Measurements from ENCODE around the gene NADK.
"Not testable (repeated sequence)": the region's sequence is repeated elsewhere in the genome, so short reads cannot be mapped to it uniquely, and the experiment has no call there.

The NADK gene

GRCh38 chr1:1745651-1746565 lies 32.4 kb downstream of the NADK start:
- peak; percentile 41 for DNase-seq (ENCODE audit: low read depth)

DNA sequence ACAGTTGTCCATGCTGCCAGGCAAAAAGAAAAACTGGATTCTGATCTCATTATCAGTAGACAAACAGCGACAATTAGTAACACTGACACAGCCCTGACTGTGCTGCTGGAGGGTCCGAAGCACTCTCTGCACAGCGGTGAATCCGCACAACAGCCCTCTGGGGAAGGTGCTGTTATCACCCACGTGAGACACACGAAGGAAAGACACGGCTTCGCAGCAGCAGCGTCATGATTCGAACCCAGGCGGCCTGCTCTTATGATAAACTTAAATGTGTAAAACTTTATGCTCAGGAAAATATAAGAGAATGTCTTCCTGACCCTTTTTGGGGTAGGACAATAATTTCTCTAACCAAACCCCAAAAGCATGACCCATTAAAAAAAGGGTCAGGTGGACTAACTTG lies 35.7 kb downstream of the NADK start:
- not testable (repeated sequence) for DNase-seq (ENCODE audit: low read depth)

GRCh38 chr1:1741013-1741412 lies 37.3 kb downstream of the NADK start:
- not testable (repeated sequence) for DNase-seq (ENCODE audit: low read depth)

DNA sequence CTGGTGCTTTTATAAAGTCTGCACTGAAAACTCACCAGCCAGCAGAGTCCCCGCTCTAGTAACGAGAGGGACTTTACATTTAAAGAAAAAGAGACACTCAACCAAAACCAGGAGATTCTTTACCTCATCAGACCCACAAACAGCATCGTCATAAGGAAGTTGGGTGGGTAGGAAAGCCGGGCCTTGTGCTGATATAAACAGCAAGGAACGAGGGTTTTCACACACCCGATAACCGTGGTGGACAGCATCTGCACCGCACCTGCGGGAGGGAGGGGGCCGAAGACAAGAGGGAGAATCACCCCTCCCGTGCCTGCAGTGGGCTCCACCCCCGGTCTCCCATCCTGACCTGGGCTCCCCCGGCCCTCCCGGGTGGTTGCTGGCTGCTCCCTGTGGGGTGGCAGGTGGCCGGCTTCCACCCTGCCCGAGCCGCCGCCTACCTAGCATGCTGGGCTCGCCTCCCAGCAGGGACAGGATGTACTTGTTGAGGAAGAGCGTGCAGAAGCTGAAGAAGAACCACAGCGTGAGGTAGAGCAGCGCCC lies 39.4 kb downstream of the NADK start:
- not testable (repeated sequence) for DNase-seq (ENCODE audit: low read depth)

- DNase-seq (ENCODE audit: low read depth), result not testable (repeated sequence)
These were observed 40.3 kb downstream of the NADK start for GRCh38 chr1:1737675-1738590.

DNA sequence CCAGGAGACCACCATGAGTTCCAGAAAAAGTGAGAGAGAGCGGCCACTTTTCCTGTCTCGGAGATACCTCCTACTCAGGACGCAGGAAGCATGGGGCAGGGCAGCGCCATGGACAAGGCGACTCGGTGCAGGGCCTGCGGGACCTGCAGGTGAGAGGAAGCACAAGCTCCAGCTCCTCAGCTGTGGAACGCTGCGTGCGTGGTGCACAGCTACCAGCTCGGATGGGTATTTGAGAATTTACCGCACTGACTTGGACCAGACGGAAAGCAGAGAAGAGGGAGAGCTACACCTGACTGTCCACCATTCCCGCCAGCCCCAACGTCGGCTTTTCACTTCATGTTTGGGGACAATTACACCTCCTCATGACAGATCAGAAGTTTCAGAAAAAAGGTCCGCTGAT lies 45.9 kb downstream of the NADK start:
- DNase-seq (ENCODE audit: low read depth), result no peak

DNA sequence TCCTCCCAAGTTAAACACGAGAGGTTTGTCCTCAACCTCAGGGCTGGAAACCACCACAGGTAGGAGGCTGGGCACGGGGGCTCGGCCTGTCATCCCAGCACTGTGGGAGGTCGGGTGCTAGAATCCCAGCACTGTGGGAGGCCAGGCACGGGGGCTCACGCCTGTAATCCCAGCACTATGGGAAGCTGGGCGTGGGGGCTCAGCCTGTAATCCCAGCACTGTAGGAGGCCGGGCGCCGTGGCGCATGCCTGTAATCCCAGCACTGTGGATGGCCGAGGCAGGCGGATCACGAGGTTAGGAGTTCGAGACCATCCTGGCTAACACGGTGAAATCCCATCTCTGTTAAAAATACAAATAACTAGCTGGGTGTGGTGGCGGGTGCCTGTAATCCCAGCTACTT lies 47.4 kb downstream of the NADK start:
- no peak for DNase-seq (ENCODE audit: low read depth)

- not testable (repeated sequence) for DNase-seq (ENCODE audit: low read depth)
These were observed 48.0 kb downstream of the NADK start for GRCh38 chr1:1730230-1730629.

DNA sequence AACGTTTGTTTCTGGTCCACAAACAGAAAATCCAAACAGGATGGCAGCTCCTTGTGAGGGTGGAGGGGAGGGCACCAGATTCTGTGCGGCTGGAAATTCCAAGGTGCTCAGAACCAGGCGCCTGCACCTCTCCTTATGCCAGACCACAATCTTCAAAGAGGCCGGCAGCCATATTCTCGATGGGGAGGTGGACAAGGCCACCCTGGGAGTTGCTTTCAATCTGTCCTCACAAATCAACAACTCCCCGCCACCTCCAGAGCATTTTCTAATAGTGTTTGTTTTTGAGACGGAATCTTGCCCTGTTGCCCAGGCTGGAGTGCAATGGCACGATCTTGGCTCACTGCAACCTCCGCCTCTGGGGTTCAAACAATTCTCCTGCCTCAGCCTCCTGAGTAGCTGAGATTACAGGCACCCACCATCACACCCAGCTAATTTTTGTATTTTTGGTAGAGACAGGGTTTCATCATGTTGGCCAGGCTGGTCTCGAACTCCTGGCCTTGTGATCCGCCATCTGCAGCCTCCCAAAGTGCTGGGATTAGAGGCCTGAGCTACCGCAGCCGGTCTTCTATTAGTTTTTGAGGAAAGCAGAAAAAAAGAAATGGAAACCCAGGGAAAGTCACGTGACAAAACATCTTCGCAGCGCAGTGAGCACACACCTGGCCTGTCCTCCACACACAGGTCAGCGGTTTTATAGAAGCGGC lies 49.0 kb downstream of the NADK start:
- DNase-seq (ENCODE audit: low read depth), result not testable (repeated sequence)

- not testable (repeated sequence) for DNase-seq (ENCODE audit: low read depth)
These were observed 49.8 kb downstream of the NADK start for GRCh38 chr1:1728308-1729005.

GRCh38 chr1:1727131-1727651 lies 51.1 kb downstream of the NADK start:
- DNase-seq (ENCODE audit: low read depth), result not testable (repeated sequence)

DNA sequence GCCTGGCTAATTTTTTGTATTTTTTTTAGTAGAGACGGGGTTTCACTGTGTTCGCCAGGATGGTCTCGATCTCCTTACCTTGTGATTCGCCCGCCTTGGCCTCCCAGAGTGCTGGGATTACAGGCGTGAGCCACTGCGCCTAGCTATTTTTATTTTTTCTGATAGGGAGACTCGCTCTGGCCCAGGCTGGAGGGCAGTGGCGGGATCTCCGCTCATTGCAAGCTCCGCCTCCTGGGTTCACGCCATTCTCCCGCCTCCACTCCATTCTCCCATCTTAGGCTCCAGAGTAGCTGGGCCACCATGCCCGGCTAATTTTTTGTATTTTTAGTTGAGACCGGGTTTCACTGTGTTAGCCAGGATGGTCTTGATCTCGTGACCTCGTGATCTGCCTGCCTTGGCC lies 52.2 kb downstream of the NADK start:
- DNase-seq (ENCODE audit: low read depth), result not testable (repeated sequence)

- peak; percentile 97 for DNase-seq (ENCODE audit: low read depth)
These were observed 54.0 kb downstream of the NADK start, which contains the start of gene CDK11A for GRCh38 chr1:1724035-1724864. Gene CDK11A (minus strand): TSS chr1:1724357. CDS start chr1:1722818, 1,539 bp downstream.

GRCh38 chr1:1721201-1721600 lies 57.1 kb downstream of the NADK start:
- no peak for DNase-seq (ENCODE audit: low read depth)

- not testable (repeated sequence) for DNase-seq (ENCODE audit: low read depth)
These were observed 63.0 kb downstream of the NADK start for GRCh38 chr1:1715109-1715883.

DNA sequence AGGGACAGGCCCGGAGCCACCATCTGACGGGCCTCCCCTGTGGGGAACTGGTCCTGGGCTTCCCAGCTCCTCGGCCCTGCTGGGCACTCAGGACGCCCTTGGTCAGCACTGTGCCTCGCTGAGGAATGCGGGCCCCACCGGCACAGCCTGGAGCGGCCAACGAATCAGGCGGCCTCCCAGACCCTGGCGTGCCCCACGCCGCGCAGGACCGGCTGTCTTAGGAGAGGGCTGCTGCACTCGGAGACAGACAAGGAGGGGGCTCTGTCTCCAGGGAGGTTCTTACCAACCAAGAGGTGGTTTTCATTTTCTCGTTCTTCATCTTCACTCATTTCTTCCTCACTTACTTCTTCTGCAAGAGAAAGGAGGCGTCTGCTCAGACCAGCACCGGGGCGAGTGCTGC lies 70.4 kb downstream of the NADK start:
- not testable (repeated sequence) for DNase-seq (ENCODE audit: low read depth)

DNA sequence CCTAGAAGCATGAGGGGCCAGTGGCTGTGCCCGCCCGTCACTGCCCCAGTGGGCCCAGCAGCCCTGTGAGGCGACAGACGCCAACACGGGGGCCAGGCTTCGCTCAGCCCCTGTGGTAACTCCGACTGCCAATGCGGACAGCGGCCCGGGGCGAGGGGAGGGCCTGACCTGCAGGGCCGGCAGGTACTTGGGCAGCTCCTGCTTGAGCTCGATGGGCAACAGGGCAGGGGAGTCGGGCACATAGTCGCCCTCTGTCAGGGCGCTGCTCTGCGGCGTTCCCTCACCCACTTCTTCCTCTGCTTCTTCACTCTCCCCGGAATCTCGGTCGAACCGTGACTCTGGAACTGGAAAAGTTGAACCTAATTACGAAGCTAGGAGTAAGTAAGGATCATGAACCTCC lies 71.0 kb downstream of the NADK start:
- DNase-seq (ENCODE audit: low read depth), result not testable (repeated sequence)

- not testable (repeated sequence) for DNase-seq (ENCODE audit: low read depth)
These were observed 72.6 kb downstream of the NADK start for GRCh38 chr1:1705623-1706022.
